PC-9 (cell line): ENCODE data around the gene TCAP. TPM values are rescaled to one million over a fixed set of nuclear protein-coding genes. Genes with fewer than 3 reads are reported as not detected.

Source experiments
- BruUV-seq: library from RNA; stranded (reverse); fragments of 400-500 nt; replicated peaks from 2 replicates; lab custom pipeline; 2021; lab: Mats Ljungman, UMichigan
- CTCF ChIA-PET: fragments of 300-600 bp; sonication (Branson Sonifier 250); formaldehyde crosslinking; loops from one replicate; lab custom pipeline; 2022; ENCODE audit warnings: antibody characterized with exemption; lab: Charles Lee
- POLR2A ChIA-PET: fragments of 300-600 bp; sonication (Branson Sonifier 250); formaldehyde crosslinking; loops from one replicate; lab custom pipeline; 2022; ENCODE audit warnings: antibody characterized with exemption; ENCODE audit not compliant: unreplicated experiment; lab: Charles Lee
- DNase-seq, 2 experiments: peaks; one replicate each; pipeline versions ENCODE4 v3.0.0 to v3.0.0-alpha.2; 2015 to 2022; ENCODE audit warnings: mixed read lengths in 1 of 2
- H2AFZ ChIP-seq: fragments of 200-600 bp; sonication (generic); 2 replicates; pipeline ENCODE4 v1.8.1; 2017; ENCODE audit warnings: antibody characterized with exemption
- H3F3A ChIP-seq: fragments of 200-600 bp; sonication (generic); 2 replicates; pipeline ENCODE4 v1.8.1; 2017; ENCODE audit warnings: antibody characterized with exemption, mild to moderate bottlenecking, low read depth; ENCODE audit not compliant: insufficient read depth
- H3K27ac ChIP-seq: fragments of 200-600 bp; sonication (generic); 2 replicates; pipeline ENCODE4 v1.6.1; 2016; ENCODE audit warnings: mixed run types
- H3K27me3 ChIP-seq: fragments of 200-600 bp; sonication (generic); 2 replicates; pipeline ENCODE4 v1.6.1; 2016; ENCODE audit warnings: low read depth, mixed run types; ENCODE audit not compliant: insufficient read depth
- H3K36me3 ChIP-seq: fragments of 200-600 bp; sonication (generic); 2 replicates; pipeline ENCODE4 v1.6.1; 2016; ENCODE audit warnings: low read depth, mixed run types
- H3K4me1 ChIP-seq: fragments of 200-600 bp; sonication (generic); replicated peaks from 2 replicates; pipeline ENCODE4 v1.6.1; 2016; ENCODE audit warnings: mixed run types; ENCODE audit not compliant: insufficient read depth
- H3K4me2 ChIP-seq: fragments of 200-600 bp; sonication (generic); 2 replicates; pipeline ENCODE4 v1.6.1; 2017; ENCODE audit warnings: mixed run types
- H3K4me3 ChIP-seq: fragments of 200-600 bp; sonication (generic); 2 replicates; pipeline ENCODE4 v1.6.1; 2016; ENCODE audit warnings: mixed run types
- H3K79me2 ChIP-seq: fragments of 200-600 bp; sonication (generic); 2 replicates; pipeline ENCODE4 v1.6.1; 2017; ENCODE audit warnings: low read depth, mixed run types
- H3K9me2 ChIP-seq: fragments of 200-600 bp; sonication (generic); 2 replicates; pipeline ENCODE4 v1.8.1; 2017; ENCODE audit warnings: mild to moderate bottlenecking; ENCODE audit not compliant: insufficient read depth
- H3K9me3 ChIP-seq: fragments of 200-600 bp; sonication (generic); 2 replicates; pipeline ENCODE4 v1.8.1; 2016; ENCODE audit warnings: low read depth; ENCODE audit not compliant: insufficient read depth
- H4K20me1 ChIP-seq: fragments of 200-600 bp; sonication (generic); 2 replicates; pipeline ENCODE4 v1.8.1; 2017; ENCODE audit not compliant: insufficient read depth
- EZH2 ChIP-seq: fragments of 200-600 bp; sonication (generic); IDR thresholded peaks from 2 replicates; pipeline ENCODE4 v1.8.0; 2017; ENCODE audit warnings: antibody characterized with exemption, low read depth
- intact Hi-C: fragments of 100-400 bp; cut with micrococcal nuclease; formaldehyde crosslinking; loops from one replicate; pipeline ENCODE4 v1.10.0; 2022; ENCODE audit not compliant: unreplicated experiment
- total RNA-seq: library from RNA; stranded (reverse); gene quantifications from 2 replicates; pipeline ENCODE4 v1.2.3, GENCODE V29; 2021
- TF ChIP-seq, protein P1 (sequence below): fragments of 200-600 bp; sonication (generic); conservative IDR thresholded peaks from 2 replicates; pipeline ENCODE4 v1.6.1; 2017; ENCODE audit warnings: mixed run types, antibody characterized with exemption, mild to moderate bottlenecking, moderate library complexity

TCAP gene
- total RNA-seq, 1 experiment from 2014 or later = 1.6 TPM

DNA sequence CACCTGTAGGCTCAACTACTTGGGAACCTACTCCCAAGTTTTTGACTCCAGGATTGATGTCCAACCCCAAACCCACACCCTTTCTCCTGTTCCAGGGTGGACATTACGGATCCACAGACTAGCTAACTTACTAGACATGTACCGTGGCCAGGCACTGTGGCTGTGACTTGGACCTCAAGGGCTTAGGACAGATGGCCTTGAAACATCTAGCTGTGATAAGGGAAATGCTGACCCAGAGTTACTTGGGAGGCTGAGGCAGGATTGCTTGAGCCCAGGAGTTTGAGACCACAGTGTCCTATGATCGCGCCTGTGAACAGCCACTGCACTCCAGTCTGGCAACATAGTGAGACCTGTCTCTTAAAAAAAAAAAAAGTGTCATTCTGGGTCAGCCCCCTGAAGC, 24.1 kb upstream of the TCAP start:
- Histone ChIP-seq H3K9me3 (no peaks in the 10 kb centered on the region), H2AFZ (no peak overlapping the region), H4K20me1 (peaks cover 12% of the 10 kb centered on the region), H3K9me2 (no peaks in the 10 kb centered on the region), H3F3A (no peaks in the 10 kb centered on the region; the same call in 1 of the 2 replicates), H3K4me1 (peaks cover 18% of the 10 kb centered on the region), H3K79me2 (peaks cover 62% of the 10 kb centered on the region), H3K4me3 (no peak overlapping the region), H3K36me3 (no peaks in the 10 kb centered on the region), H3K4me2 (no peak overlapping the region), H3K27ac (no peak overlapping the region), H3K27me3 (no peaks in the 10 kb centered on the region)
- ChIA-PET CTCF (no interaction called here), POLR2A (no interaction called here)
- TF ChIP-seq, protein P1, sequence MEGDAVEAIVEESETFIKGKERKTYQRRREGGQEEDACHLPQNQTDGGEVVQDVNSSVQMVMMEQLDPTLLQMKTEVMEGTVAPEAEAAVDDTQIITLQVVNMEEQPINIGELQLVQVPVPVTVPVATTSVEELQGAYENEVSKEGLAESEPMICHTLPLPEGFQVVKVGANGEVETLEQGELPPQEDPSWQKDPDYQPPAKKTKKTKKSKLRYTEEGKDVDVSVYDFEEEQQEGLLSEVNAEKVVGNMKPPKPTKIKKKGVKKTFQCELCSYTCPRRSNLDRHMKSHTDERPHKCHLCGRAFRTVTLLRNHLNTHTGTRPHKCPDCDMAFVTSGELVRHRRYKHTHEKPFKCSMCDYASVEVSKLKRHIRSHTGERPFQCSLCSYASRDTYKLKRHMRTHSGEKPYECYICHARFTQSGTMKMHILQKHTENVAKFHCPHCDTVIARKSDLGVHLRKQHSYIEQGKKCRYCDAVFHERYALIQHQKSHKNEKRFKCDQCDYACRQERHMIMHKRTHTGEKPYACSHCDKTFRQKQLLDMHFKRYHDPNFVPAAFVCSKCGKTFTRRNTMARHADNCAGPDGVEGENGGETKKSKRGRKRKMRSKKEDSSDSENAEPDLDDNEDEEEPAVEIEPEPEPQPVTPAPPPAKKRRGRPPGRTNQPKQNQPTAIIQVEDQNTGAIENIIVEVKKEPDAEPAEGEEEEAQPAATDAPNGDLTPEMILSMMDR = no peak
- TF ChIP-seq EZH2 = no peak
- BruUV-seq = no TSS peak
- intact Hi-C loops = no loop called here
- no peak for DNase-seq

DNA sequence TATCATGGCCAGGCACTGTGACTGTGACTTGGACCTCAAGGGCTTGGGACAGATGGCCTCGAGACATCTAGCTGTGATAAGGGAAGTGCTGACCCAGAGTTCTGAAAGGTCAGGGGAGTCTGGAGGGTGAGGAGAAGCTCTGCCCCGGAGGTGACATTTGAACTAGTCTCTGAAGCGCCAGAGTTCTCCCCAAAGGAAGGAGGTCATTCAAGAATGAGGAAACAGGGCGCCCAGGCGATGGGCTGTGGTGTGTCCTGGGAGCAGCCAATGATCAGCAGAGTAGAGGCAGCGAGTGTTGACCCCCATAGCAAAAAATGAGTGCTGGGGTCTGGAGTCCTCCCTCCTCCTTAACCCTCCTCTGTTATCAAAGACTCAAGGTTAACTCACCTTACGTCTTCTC, 23.3 kb upstream of the TCAP start:
- H4K20me1 ChIP-seq = peaks cover 12% of the 10 kb centered on the region
- peaks cover 12% of the 10 kb centered on the region for H3K4me1 ChIP-seq
- H3K27ac ChIP-seq = no peak overlapping the region
- H2AFZ ChIP-seq = no peak overlapping the region
- no peaks in the 10 kb centered on the region for H3K27me3 ChIP-seq
- H3K9me3 ChIP-seq = no peaks in the 10 kb centered on the region
- no peaks in the 10 kb centered on the region; the same call in 1 of the 2 replicates for H3F3A ChIP-seq
- DNase-seq = no peak
- no peak for TF ChIP-seq EZH2
- TF ChIP-seq, protein P1 = no peak
- H3K36me3 ChIP-seq = no peaks in the 10 kb centered on the region
- intact Hi-C loops = no loop called here
- ChIA-PET CTCF (interaction anchor here (0.6 kb wide), 1 partner anchor 35 kb away, joined by 3 read pairs; no protein-coding TSS in a partner anchor), POLR2A (no interaction called here)
- peaks cover 62% of the 10 kb centered on the region for H3K79me2 ChIP-seq
- H3K4me2 ChIP-seq = no peak overlapping the region
- H3K4me3 ChIP-seq = no peak overlapping the region
- H3K9me2 ChIP-seq = no peaks in the 10 kb centered on the region
- no TSS peak for BruUV-seq

DNA sequence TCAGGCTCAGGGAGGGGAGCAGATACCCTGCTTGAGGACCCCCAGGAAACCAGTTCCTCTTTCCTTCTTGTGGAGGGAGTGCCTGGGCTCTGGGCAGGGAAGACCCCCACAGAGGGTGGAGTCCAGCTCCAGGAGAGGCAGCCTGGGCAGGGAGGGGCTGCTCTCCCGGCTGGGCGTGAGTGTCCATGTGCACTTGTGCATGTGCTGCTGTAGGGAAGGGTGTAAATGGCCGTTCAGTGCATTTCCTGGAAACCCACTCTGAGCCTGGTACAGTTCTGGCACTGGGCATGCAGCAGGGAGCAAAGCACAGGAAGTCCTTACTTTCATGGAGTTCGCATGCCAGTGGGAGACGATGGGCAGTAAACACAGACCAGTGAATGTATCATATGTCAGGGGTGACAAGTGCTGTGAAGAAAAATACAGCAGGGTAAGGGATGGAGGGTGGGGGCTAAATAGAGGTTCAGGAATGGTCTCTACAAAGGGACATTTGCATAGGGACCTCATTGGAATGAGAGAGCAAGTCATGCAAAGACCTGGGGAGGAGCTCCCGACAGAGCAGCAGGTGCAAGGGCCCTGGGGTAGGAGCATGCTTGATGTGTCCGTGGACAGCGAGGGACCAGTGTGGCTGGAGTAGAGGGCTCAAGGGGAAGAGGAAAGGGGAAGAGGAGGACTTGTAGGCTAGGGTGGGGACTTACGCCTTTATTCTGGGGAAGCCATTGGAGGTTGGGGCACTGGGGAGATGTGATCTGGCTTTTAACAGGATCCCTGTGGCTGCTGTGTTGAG, 22.7 kb upstream of the TCAP start:
- no peak overlapping the region for H3K27ac ChIP-seq
- H4K20me1 ChIP-seq = peaks cover 12% of the 10 kb centered on the region
- H2AFZ ChIP-seq = no peak overlapping the region
- no peaks in the 10 kb centered on the region for H3K9me2 ChIP-seq
- peaks cover 59% of the 10 kb centered on the region for H3K79me2 ChIP-seq
- TF ChIP-seq EZH2 = no peak
- TF ChIP-seq, protein P1 = no peak
- H3K4me2 ChIP-seq = no peak overlapping the region
- POLR2A ChIA-PET = no interaction called here
- no peaks in the 10 kb centered on the region for H3K36me3 ChIP-seq
- intact Hi-C loops = no loop called here
- no peak for DNase-seq
- CTCF ChIA-PET = no interaction called here
- no peaks in the 10 kb centered on the region for H3K27me3 ChIP-seq
- peaks cover 12% of the 10 kb centered on the region for H3K4me1 ChIP-seq
- no peak overlapping the region for H3K4me3 ChIP-seq
- no peaks in the 10 kb centered on the region; the same call in 1 of the 2 replicates for H3F3A ChIP-seq
- BruUV-seq = no TSS peak
- H3K9me3 ChIP-seq = no peaks in the 10 kb centered on the region
